RWPE2 (cell line): ENCODE results near the gene PPA1.

Experiments
- ATAC-seq: fragments of 200-7000 bp; cut with Tn5 transposase; 3 replicates; pipeline ENCODE4 v1.9.1; 2021; ENCODE audit warnings: low read depth
- DNase-seq: peaks from one replicate; pipeline ENCODE4 v3.0.0-alpha.2; 2020; ENCODE audit warnings: low spot score
- H3K27ac ChIP-seq: fragments of 450-650 bp; 2 replicates; pipeline ENCODE4 v1.5.1; 2017; ENCODE audit warnings: mild to moderate bottlenecking; ENCODE audit not compliant: poor library complexity, severe bottlenecking
- H3K27me3 ChIP-seq: fragments of 250-450 bp; sonication (Bioruptor Pico); 2 replicates; pipeline ENCODE4 v1.5.1; 2021; ENCODE audit warnings: mild to moderate bottlenecking, moderate library complexity; ENCODE audit not compliant: insufficient read depth, poor library complexity, severe bottlenecking
- H3K36me3 ChIP-seq: fragments of 250-450 bp; sonication (Bioruptor Pico); 2 replicates; pipeline ENCODE4 v1.5.1; 2020; ENCODE audit warnings: low read depth, mild to moderate bottlenecking, moderate library complexity
- H3K4me1 ChIP-seq: fragments of 250-450 bp; sonication (Bioruptor Pico); 2 replicates; pipeline ENCODE4 v1.5.1; 2021; ENCODE audit warnings: mild to moderate bottlenecking, moderate library complexity; ENCODE audit not compliant: insufficient read depth, poor library complexity, severe bottlenecking
- H3K4me3 ChIP-seq: fragments of 250-450 bp; sonication (Bioruptor Pico); 2 replicates; pipeline ENCODE4 v1.5.1; 2021; ENCODE audit warnings: mild to moderate bottlenecking, moderate library complexity; ENCODE audit not compliant: severe bottlenecking
- H3K9me3 ChIP-seq: fragments of 250-450 bp; sonication (Bioruptor Pico); 2 replicates; pipeline ENCODE4 v1.5.1; 2021; ENCODE audit warnings: mild to moderate bottlenecking, moderate library complexity; ENCODE audit not compliant: severe bottlenecking
- CTCF ChIP-seq: fragments of 450-650 bp; IDR thresholded peaks from one replicate; pipeline ENCODE4 v1.5.1; 2017; ENCODE audit warnings: mild to moderate bottlenecking, moderate library complexity; ENCODE audit not compliant: poor library complexity, severe bottlenecking

The PPA1 gene

GRCh38 chr10:70175516-70175915 lies 57.7 kb downstream of the PPA1 start:
- Histone ChIP-seq H3K36me3 (no peaks in the 10 kb centered on the region), H3K4me1 (peaks cover 4% of the 10 kb centered on the region), H3K9me3 (no peaks in the 10 kb centered on the region), H3K4me3 (no peak overlapping the region), H3K27me3 (no peaks in the 10 kb centered on the region), H3K27ac (no peak overlapping the region)
- no peak for DNase-seq
- no peak for TF ChIP-seq CTCF
- ATAC-seq: no peak

GRCh38 chr10:70174058-70174741 lies 59.0 kb downstream of the PPA1 start:
- H3K27me3 ChIP-seq: no peaks in the 10 kb centered on the region
- ATAC-seq (no peak), DNase-seq (no peak)
- no peak overlapping the region for H3K4me3 ChIP-seq
- H3K36me3 ChIP-seq: no peaks in the 10 kb centered on the region
- no peak overlapping the region for H3K27ac ChIP-seq
- no peak for TF ChIP-seq CTCF
- H3K4me1 ChIP-seq: peaks cover 4% of the 10 kb centered on the region
- no peaks in the 10 kb centered on the region for H3K9me3 ChIP-seq

GRCh38 chr10:70169649-70170364 lies 63.4 kb downstream of the PPA1 start:
- peak; percentile 57 for DNase-seq
- peak overlapping the region; percentile 36 for H3K27ac ChIP-seq
- H3K4me3 ChIP-seq: peak overlapping the region; percentile 71
- H3K4me1 ChIP-seq: peaks cover 4% of the 10 kb centered on the region
- peak; percentile 15 for ATAC-seq
- H3K27me3 ChIP-seq: no peaks in the 10 kb centered on the region
- H3K9me3 ChIP-seq: no peaks in the 10 kb centered on the region
- no peak for TF ChIP-seq CTCF
- H3K36me3 ChIP-seq: peaks cover 31% of the 10 kb centered on the region

GRCh38 chr10:70169011-70169410 lies 64.2 kb downstream of the PPA1 start:
- H3K27me3 ChIP-seq: no peaks in the 10 kb centered on the region
- ATAC-seq: no peak
- peak overlapping the region; percentile 71 for H3K4me3 ChIP-seq

More at GRCh38 chr10:70169011-70169410, 64.2 kb downstream of the PPA1 start:
- peaks cover 39% of the 10 kb centered on the region for H3K36me3 ChIP-seq
- H3K9me3 ChIP-seq: no peaks in the 10 kb centered on the region
- no peak overlapping the region for H3K27ac ChIP-seq
- H3K4me1 ChIP-seq: peaks cover 4% of the 10 kb centered on the region
- no peak for TF ChIP-seq CTCF
- DNase-seq: no peak
